OCI-LY7 (cell line): ENCODE measurements around the gene ANKRD13D. TPM values are rescaled to one million over a fixed set of nuclear protein-coding genes. Genes with fewer than 3 reads are reported as not detected.
A peak's percentile ranks its signal among the peaks of the same experiment; 100 is the strongest.

ENCODE experiments used
- BruUV-seq: library from RNA; stranded (reverse); fragments of 400-500 nt; replicated peaks from 2 replicates; lab custom pipeline; 2021; lab: Mats Ljungman, UMichigan
- CTCF ChIA-PET: fragments of 300-600 bp; sonication (Branson Sonifier 250); formaldehyde crosslinking; loops from one replicate; lab custom pipeline; 2022; ENCODE audit warnings: antibody characterized with exemption; ENCODE audit not compliant: unreplicated experiment; lab: Charles Lee
- POLR2A ChIA-PET: fragments of 300-600 bp; sonication (Branson Sonifier 250); formaldehyde crosslinking; loops from one replicate; lab custom pipeline; 2022; ENCODE audit warnings: antibody characterized with exemption; lab: Charles Lee
- DNase-seq: peaks from one replicate; pipeline ENCODE4 v3.0.0-alpha.2; 2015; ENCODE audit warnings: low spot score
- H2AFZ ChIP-seq: fragments of 200-600 bp; sonication (generic), shearing (Covaris generic); 2 replicates; pipeline ENCODE4 v1.6.1; 2014; ENCODE audit warnings: mild to moderate bottlenecking, antibody characterized with exemption, low read length, moderate library complexity
- H3K27ac ChIP-seq: fragments of 200-600 bp; sonication (generic); 2 replicates; pipeline ENCODE4 v1.5.1; 2014; ENCODE audit warnings: mixed run types, low read depth, mild to moderate bottlenecking, moderate library complexity, low read length, inconsistent platforms; ENCODE audit not compliant: poor library complexity, severe bottlenecking
- H3K36me3 ChIP-seq: fragments of 200-600 bp; sonication (generic); 2 replicates; pipeline ENCODE4 v1.6.1; 2014; ENCODE audit warnings: mild to moderate bottlenecking, antibody characterized with exemption, low read length, moderate library complexity, mixed read lengths; ENCODE audit not compliant: insufficient read depth
- H3K4me1 ChIP-seq: fragments of 200-600 bp; sonication (generic); 2 replicates; pipeline ENCODE4 v1.5.1; 2014; ENCODE audit warnings: mild to moderate bottlenecking, low read length; ENCODE audit not compliant: insufficient read depth, poor library complexity, severe bottlenecking
- H3K4me2 ChIP-seq: fragments of 200-600 bp; sonication (generic); 2 replicates; pipeline ENCODE4 v1.6.1; 2014; ENCODE audit warnings: mild to moderate bottlenecking, low read length
- H3K4me3 ChIP-seq: fragments of 200-600 bp; sonication (generic); 2 replicates; pipeline ENCODE4 v1.5.1; 2014; ENCODE audit warnings: mild to moderate bottlenecking, low read depth, low read length; ENCODE audit not compliant: poor library complexity, severe bottlenecking
- H3K79me2 ChIP-seq: fragments of 200-600 bp; sonication (generic); 2 replicates; pipeline ENCODE4 v1.6.1; 2016; ENCODE audit warnings: low read depth, mild to moderate bottlenecking, low read length, moderate library complexity, mixed read lengths; ENCODE audit not compliant: insufficient read depth
- H3K9me2 ChIP-seq: fragments of 200-600 bp; sonication (generic); 2 replicates; pipeline ENCODE4 v1.6.1; 2016; ENCODE audit warnings: mild to moderate bottlenecking, low read length, mixed read lengths; ENCODE audit not compliant: insufficient read depth
- H3K9me3 ChIP-seq: fragments of 200-600 bp; sonication (generic); 2 replicates; pipeline ENCODE4 v1.6.1; 2014; ENCODE audit warnings: mild to moderate bottlenecking, mixed run types, low read length, mixed read lengths
- H4K20me1 ChIP-seq: fragments of 200-600 bp; sonication (generic); 2 replicates; pipeline ENCODE4 v1.6.1; 2014; ENCODE audit warnings: mild to moderate bottlenecking, antibody characterized with exemption, low read length, moderate library complexity, mixed read lengths; ENCODE audit not compliant: insufficient read depth
- EZH2phosphoT487 ChIP-seq: fragments of 200-600 bp; sonication (generic); IDR thresholded peaks from 2 replicates; pipeline ENCODE4 v1.6.1; 2018; ENCODE audit warnings: low read depth, borderline replicate concordance, mild to moderate bottlenecking, mixed run types, antibody characterized with exemption, low read length, moderate library complexity, mixed read lengths
- intact Hi-C: fragments of 100-400 bp; cut with micrococcal nuclease; formaldehyde crosslinking; loops from one replicate; pipeline ENCODE4 v1.10.0; 2022; ENCODE audit not compliant: unreplicated experiment
- total RNA-seq, 2 experiments: library from RNA; depleted of rRNA in 1 of 2; stranded (reverse); fragments of >200 nt in 1 of 2; shearing (Covaris generic) in 1 of 2; gene quantifications; 2 replicates each; pipeline ENCODE4 v1.2.3, GENCODE V29; 2014 to 2022
- TF ChIP-seq, protein P1 (sequence below): fragments of 200-600 bp; sonication (generic); conservative IDR thresholded peaks from 2 replicates; pipeline ENCODE4 v1.5.1; 2014; ENCODE audit warnings: mild to moderate bottlenecking, antibody characterized with exemption, low read length, moderate library complexity, mixed read lengths

Gene ANKRD13D
- total RNA-seq, 2 experiments from 2014 or later = 119 to 136 TPM

DNA sequence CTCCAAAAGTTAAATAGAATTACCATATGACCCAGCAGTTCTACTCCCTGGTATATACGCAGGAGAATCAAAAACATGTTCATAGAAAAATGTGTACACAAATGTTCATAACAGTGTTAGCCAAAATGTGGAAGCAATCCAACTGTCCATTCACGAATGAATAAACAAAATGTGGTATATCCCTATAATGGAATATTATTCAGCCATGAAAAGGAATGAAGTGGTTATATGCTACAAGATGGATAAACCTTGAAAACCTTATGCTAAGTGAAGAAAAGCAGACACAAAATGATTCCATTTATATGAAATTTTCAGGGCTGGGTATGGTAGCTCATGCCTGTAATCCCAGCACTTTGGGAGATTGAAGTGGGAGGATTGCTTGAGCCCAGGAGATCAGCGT, 48.2 kb downstream of the ANKRD13D start:
- CTCF ChIA-PET = no interaction called here
- POLR2A ChIA-PET = no interaction called here
- no peak overlapping the region for H2AFZ ChIP-seq
- no peak for DNase-seq
- no peak overlapping the region for H3K4me2 ChIP-seq
- H3K27ac ChIP-seq = no peak overlapping the region
- intact Hi-C loops = no loop called here
- H3K4me1 ChIP-seq = no peaks in the 10 kb centered on the region
- H3K9me3 ChIP-seq = no peaks in the 10 kb centered on the region
- BruUV-seq = no TSS peak
- H4K20me1 ChIP-seq = no peaks in the 10 kb centered on the region
- TF ChIP-seq, protein P1, sequence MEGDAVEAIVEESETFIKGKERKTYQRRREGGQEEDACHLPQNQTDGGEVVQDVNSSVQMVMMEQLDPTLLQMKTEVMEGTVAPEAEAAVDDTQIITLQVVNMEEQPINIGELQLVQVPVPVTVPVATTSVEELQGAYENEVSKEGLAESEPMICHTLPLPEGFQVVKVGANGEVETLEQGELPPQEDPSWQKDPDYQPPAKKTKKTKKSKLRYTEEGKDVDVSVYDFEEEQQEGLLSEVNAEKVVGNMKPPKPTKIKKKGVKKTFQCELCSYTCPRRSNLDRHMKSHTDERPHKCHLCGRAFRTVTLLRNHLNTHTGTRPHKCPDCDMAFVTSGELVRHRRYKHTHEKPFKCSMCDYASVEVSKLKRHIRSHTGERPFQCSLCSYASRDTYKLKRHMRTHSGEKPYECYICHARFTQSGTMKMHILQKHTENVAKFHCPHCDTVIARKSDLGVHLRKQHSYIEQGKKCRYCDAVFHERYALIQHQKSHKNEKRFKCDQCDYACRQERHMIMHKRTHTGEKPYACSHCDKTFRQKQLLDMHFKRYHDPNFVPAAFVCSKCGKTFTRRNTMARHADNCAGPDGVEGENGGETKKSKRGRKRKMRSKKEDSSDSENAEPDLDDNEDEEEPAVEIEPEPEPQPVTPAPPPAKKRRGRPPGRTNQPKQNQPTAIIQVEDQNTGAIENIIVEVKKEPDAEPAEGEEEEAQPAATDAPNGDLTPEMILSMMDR = no peak
- TF ChIP-seq EZH2phosphoT487 = no peak
- H3K36me3 ChIP-seq = no peaks in the 10 kb centered on the region
- H3K4me3 ChIP-seq = no peak overlapping the region
- H3K9me2 ChIP-seq = no peaks in the 10 kb centered on the region
- H3K79me2 ChIP-seq = no peaks in the 10 kb centered on the region

DNA sequence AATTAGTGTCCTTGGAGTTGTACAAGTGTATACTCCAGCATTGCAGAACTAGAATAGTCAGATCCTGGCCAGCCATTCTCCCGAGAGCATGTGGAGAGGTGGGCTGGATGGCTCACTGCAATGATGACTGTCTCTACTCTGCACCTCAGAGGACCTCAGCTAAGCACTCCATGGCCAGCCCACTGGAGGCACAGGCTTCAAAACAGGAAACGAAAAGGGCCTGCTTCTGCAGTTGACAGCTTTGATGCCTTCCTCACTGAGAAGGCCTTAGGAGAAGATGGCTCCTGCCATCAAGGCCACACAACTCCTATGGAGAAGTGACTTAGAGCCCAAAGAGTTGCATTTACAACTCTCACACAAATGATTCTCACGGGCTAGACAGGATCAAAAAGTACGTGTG, 55.2 kb downstream of the ANKRD13D start:
- no peak overlapping the region for H3K27ac ChIP-seq
- intact Hi-C loops = no loop called here
- no peak overlapping the region for H2AFZ ChIP-seq
- no peaks in the 10 kb centered on the region for H3K9me3 ChIP-seq
- H3K4me1 ChIP-seq = peaks cover 36% of the 10 kb centered on the region
- H3K4me3 ChIP-seq = no peak overlapping the region
- DNase-seq = peak; percentile 48
- no peak overlapping the region for H3K4me2 ChIP-seq
- H3K36me3 ChIP-seq = no peaks in the 10 kb centered on the region
- ChIA-PET CTCF (interaction anchor here (2.0 kb wide), 1 partner anchor 11 kb away, joined by 11 read pairs; no protein-coding TSS in a partner anchor), POLR2A (interaction anchor here (0.7 to 3.0 kb wide), 3 partner anchors 9 to 37 kb away, joined by 3 to 21 read pairs (median 14); partner anchors contain the start of gene POLD4)
- no peak for TF ChIP-seq EZH2phosphoT487
- TF ChIP-seq, protein P1 = no peak
- no TSS peak for BruUV-seq
- no peaks in the 10 kb centered on the region for H3K79me2 ChIP-seq
- H3K9me2 ChIP-seq = no peaks in the 10 kb centered on the region
- no peaks in the 10 kb centered on the region for H4K20me1 ChIP-seq

DNA sequence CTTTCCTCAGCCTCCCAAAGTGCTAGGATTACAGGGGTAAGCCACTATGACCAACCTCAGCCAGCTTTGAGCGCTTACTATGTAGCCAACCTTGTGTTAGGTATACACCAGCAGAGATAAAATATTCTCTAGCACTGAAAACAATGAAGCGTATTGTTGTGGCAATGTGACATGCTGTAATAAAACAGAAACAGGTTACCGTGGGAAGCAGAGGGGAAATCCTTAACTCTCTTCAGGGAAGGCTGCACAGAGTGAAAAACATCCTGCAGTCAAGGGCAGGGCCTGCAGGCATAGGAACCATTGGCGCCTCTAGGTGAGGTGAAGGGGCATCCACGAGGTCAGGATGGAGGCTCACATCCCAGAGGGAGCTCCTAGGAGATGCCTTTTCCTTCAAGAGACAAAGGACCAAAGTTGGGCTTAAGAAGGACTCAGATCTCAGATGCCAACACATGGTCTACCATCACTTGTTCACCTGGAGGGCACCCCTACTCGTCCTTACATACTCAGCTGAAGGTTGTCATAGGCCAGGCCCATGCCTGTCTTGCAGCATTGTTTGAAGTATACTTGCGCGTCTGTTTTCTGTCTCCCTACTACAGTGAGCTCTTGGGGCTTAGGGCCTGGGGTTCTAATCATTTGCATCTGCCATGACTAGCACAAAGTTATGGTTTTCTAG, 56.3 kb downstream of the ANKRD13D start:
- Histone ChIP-seq H3K36me3 (no peaks in the 10 kb centered on the region), H3K27ac (no peak overlapping the region), H3K4me2 (no peak overlapping the region), H3K9me3 (no peaks in the 10 kb centered on the region), H4K20me1 (no peaks in the 10 kb centered on the region), H3K9me2 (no peaks in the 10 kb centered on the region), H3K4me1 (peaks cover 47% of the 10 kb centered on the region), H3K4me3 (no peak overlapping the region), H3K79me2 (no peaks in the 10 kb centered on the region), H2AFZ (peak overlapping the region; percentile 1; the same call in 1 of the 2 replicates)
- TF ChIP-seq, protein P1 = no peak
- no peak for TF ChIP-seq EZH2phosphoT487
- ChIA-PET CTCF (interaction anchor here (1.1 to 2.0 kb wide), 7 partner anchors 9 to 36 kb away, joined by 3 to 11 read pairs (median 4); no protein-coding TSS in a partner anchor), POLR2A (interaction anchor here (0.5 to 3.0 kb wide), 4 partner anchors 12 to 329 kb away, joined by 3 to 21 read pairs (median 4); no protein-coding TSS in a partner anchor)
- intact Hi-C loops = no loop called here
- no TSS peak for BruUV-seq
- DNase-seq = no peak
